K562 (cell line): ENCODE results near the gene CHCHD6. TPM values are rescaled to one million over a fixed set of nuclear protein-coding genes. Genes with fewer than 3 reads are reported as not detected.

Experiments used
- ATAC-seq: fragments of 200-7000 bp; cut with Tn5 transposase; 3 replicates; pipeline ENCODE4 v1.9.1; 2020; ENCODE audit warnings: moderate library complexity
- BruUV-seq: library from RNA; stranded (reverse); fragments of 400-500 nt; replicated peaks from 2 replicates; lab custom pipeline; 2021; lab: Mats Ljungman, UMichigan
- CTCF ChIA-PET: fragments of 300-600 bp; formaldehyde crosslinking; extraction: SDS; loops from one replicate; lab custom pipeline; 2021; ENCODE audit warnings: low intra/inter-chr PET ratio; lab: Yijun Ruan, JAX
- POLR2A ChIA-PET: fragments of 300-600, 350-650 bp; sonication (Branson Sonifier 250); formaldehyde crosslinking; extraction: SDS; loops from one replicate; lab custom pipeline; 2021; ENCODE audit warnings: antibody characterized with exemption, inconsistent platforms; lab: Yijun Ruan, JAX
- DNase-seq, 4 experiments: peaks; one replicate each; pipeline versions ENCODE4 v3.0.0 to v3.0.0-alpha.2; 2011 to 2018; ENCODE audit warnings: low spot score in 3 of 4, mixed read lengths in 3 of 4; ENCODE audit errors: extremely low read depth in 1 of 4
- FAIRE-seq: peaks from 2 replicates; lab custom pipeline; 2011; peaks lifted over from hg19 to GRCh38; lab: Jason Lieb, UNC
- H2AFZ ChIP-seq: 2 replicates; pipeline ENCODE4 v1.6.0; 2011; ENCODE audit warnings: low read depth, low read length, control low read depth, inconsistent platforms
- H3K27ac ChIP-seq: fragments of 200-600 bp; 3 replicates; pipeline ENCODE4 v1.8.0; 2011; ENCODE audit warnings: low read depth, mild to moderate bottlenecking, control low read depth, inconsistent platforms, low read length, moderate library complexity, mixed read lengths; ENCODE audit errors: extremely low read depth
- H3K27me3 ChIP-seq, 2 experiments: fragments of 300-600 bp in 1 of 2; 2 replicates in 1 of 2; 3 replicates in 1 of 2; pipeline versions ENCODE4 v1.6.0 to v1.8.0; 2011; ENCODE audit warnings: inconsistent platforms in 2 of 2, low read length in 2 of 2, mild to moderate bottlenecking in 1 of 2, mixed read lengths in 1 of 2, moderate library complexity in 1 of 2; ENCODE audit not compliant: control insufficient read depth in 2 of 2, insufficient read depth in 2 of 2
- H3K36me3 ChIP-seq: fragments of 300-600 bp; 3 replicates; pipeline ENCODE4 v1.8.0; 2011; ENCODE audit warnings: mild to moderate bottlenecking, low read length, inconsistent platforms; ENCODE audit not compliant: control insufficient read depth, insufficient read depth
- H3K4me1 ChIP-seq, 2 experiments: fragments of 200-600 bp in 1 of 2; replicated peaks in 1 of 2; 2 replicates in 1 of 2; 3 replicates in 1 of 2; pipeline versions ENCODE4 v1.5.1 to v1.8.0; 2011; ENCODE audit warnings: inconsistent platforms in 2 of 2, low read length in 2 of 2, mild to moderate bottlenecking in 1 of 2, mixed read lengths in 1 of 2, moderate library complexity in 1 of 2; ENCODE audit not compliant: control insufficient read depth in 2 of 2, insufficient read depth in 2 of 2
- H3K4me2 ChIP-seq: 2 replicates; pipeline ENCODE4 v1.6.1; 2011; ENCODE audit warnings: low read length, control low read depth, inconsistent platforms, mixed read lengths; ENCODE audit not compliant: insufficient read depth
- H3K4me3 ChIP-seq: fragments of 200-600 bp; sonication (generic), shearing (Covaris generic); 2 replicates; pipeline ENCODE4 v1.5.1; 2016; ENCODE audit warnings: control low read depth, inconsistent platforms
- H3K79me2 ChIP-seq: fragments of 200-600 bp; 3 replicates; pipeline ENCODE4 v1.8.0; 2011; ENCODE audit warnings: low read length, inconsistent platforms; ENCODE audit not compliant: control insufficient read depth, insufficient read depth
- H3K9ac ChIP-seq, 2 experiments: 2 replicates each; pipeline versions ENCODE4 v1.6.0 to v1.6.1; 2011; ENCODE audit warnings: low read depth in 2 of 2, low read length in 2 of 2, control low read depth in 1 of 2, inconsistent platforms in 1 of 2, mild to moderate bottlenecking in 1 of 2, mixed read lengths in 1 of 2; ENCODE audit not compliant: insufficient read depth in 1 of 2
- H3K9me1 ChIP-seq: one replicate; pipeline ENCODE4 v1.6.0; 2011; ENCODE audit warnings: inconsistent platforms, mild to moderate bottlenecking, low read length, moderate library complexity; ENCODE audit not compliant: control insufficient read depth, insufficient read depth
- H3K9me3 ChIP-seq: replicated peaks from 2 replicates; pipeline ENCODE4 v1.5.1; 2011; ENCODE audit warnings: low read depth, low read length, inconsistent platforms; ENCODE audit not compliant: control insufficient read depth, insufficient read depth
- H4K20me1 ChIP-seq: replicated peaks from 2 replicates; pipeline ENCODE4 v1.6.1; 2011; ENCODE audit warnings: low read length, inconsistent platforms, mixed read lengths; ENCODE audit not compliant: control insufficient read depth, insufficient read depth
- ATF4 ChIP-seq: fragments of 450-650 bp; formaldehyde crosslinking; IDR thresholded peaks from 2 replicates; pipeline ENCODE4 v1.4.0; 2022; ENCODE audit warnings: mild to moderate bottlenecking, moderate library complexity
- GABPA ChIP-seq: fragments of 200-800 bp; sonication (Bioruptor generic); conservative IDR thresholded peaks from 2 replicates; pipeline ENCODE4 v1.6.1; 2016; ENCODE audit warnings: low read depth, missing genetic modification characterization, missing compliant biosample characterization
- HCFC1 ChIP-seq: IDR thresholded peaks from 2 replicates; pipeline ENCODE4 v1.6.1; 2012; ENCODE audit warnings: low read depth, low read length, improper control_type of control experiment
- HNRNPL ChIP-seq: fragments of 200-400 bp; formaldehyde crosslinking; IDR thresholded peaks from 2 replicates; pipeline ENCODE4 v1.6.1; 2017; ENCODE audit warnings: low read depth, mild to moderate bottlenecking, low read length
- MGA ChIP-seq: fragments of 450-650 bp; IDR thresholded peaks from 2 replicates; pipeline ENCODE4 v1.6.1; 2016; ENCODE audit warnings: mild to moderate bottlenecking, moderate library complexity
- NR3C1 ChIP-seq: sonication (generic); formaldehyde crosslinking; IDR thresholded peaks from 2 replicates; pipeline ENCODE4 v1.8.1; 2022; ENCODE audit warnings: missing genetic modification reagents
- SLC30A9 ChIP-seq: fragments of 250-450 bp; sonication (Bioruptor Pico); IDR thresholded peaks from 2 replicates; pipeline ENCODE4 v1.8.0; 2022; ENCODE audit warnings: mild to moderate bottlenecking, moderate library complexity
- ZNF449 ChIP-seq: fragments of 250-450 bp; sonication (Bioruptor Pico); IDR thresholded peaks from 2 replicates; pipeline ENCODE4 v1.8.0; 2022; ENCODE audit warnings: moderate library complexity, mild to moderate bottlenecking, inconsistent platforms
- WGBS: fragments of 100-300 bp; shearing (Covaris generic); methylation state at CpG from one replicate; pipeline ENCODE4 v1.1.6; 2016; ENCODE audit warnings: low coverage, mixed read lengths; ENCODE audit not compliant: insufficient coverage; ENCODE audit errors: missing lambda C conversion rate; 5-methylcytosine and 5-hydroxymethylcytosine counted together
- in situ Hi-C: fragments of 300-500 bp; cut with MboI; formaldehyde crosslinking; loops from 4 replicates; pipeline ENCODE4 v1.15.0; 2018; ENCODE audit warnings: inconsistent platforms, mixed read lengths
- intact Hi-C: fragments of 100-400 bp; cut with micrococcal nuclease; formaldehyde crosslinking; loops from 2 replicates; pipeline ENCODE4 v1.14.2; 2022
- polyA plus RNA-seq, 8 experiments: library from polyadenylated mRNA; depleted of rRNA in 4 of 8; stranded (reverse) in 5 of 8; unstranded in 3 of 8; fragments of >200 nt; fragmentation: Nextera tagmentation in 2 of 8; fragmentation: Illumina TruSeq in 1 of 8; extraction: Ambion mirVana in 2 of 8; extraction: Trizol in 1 of 8; gene quantifications; 2 replicates each; pipeline versions ENCODE4 v1.2.1 to v1.2.3, GENCODE V29; 2011 to 2014; ENCODE audit warnings: inconsistent platforms in 1 of 8, missing spikeins in 1 of 8
- total RNA-seq, 7 experiments: library from RNA; depleted of rRNA in 6 of 7; stranded (reverse); fragments of >200 nt in 6 of 7; fragmentation: Illumina TruSeq in 2 of 7; extraction: Trizol in 2 of 7; gene quantifications; 2 replicates each; pipeline versions ENCODE4 v1.2.1 to v1.2.3, GENCODE V29; 2011 to 2021; ENCODE audit warnings: low replicate concordance in 1 of 7

Gene CHCHD6
- total and polyA plus RNA-seq, 9 of the 15 experiments (the other 6 are each of a cell fraction or from before 2014, with no cell fraction given), result 4.6 to 18.6 (median 10.9) TPM

GRCh38 chr3:126714276-126714900 lies 10.3 kb downstream of the CHCHD6 start:
- Histone ChIP-seq H3K4me3 (no peak overlapping the region), H3K4me2 (no peak overlapping the region), H3K4me1 (no peaks in the 10 kb centered on the region; a peak in 1 of 5 replicates), H3K27me3 (no peaks in the 10 kb centered on the region), H3K27ac (no peak overlapping the region), H3K79me2 (peaks cover 6% of the 10 kb centered on the region; the same call in 2 of the 3 replicates), H3K36me3 (no peaks in the 10 kb centered on the region), H2AFZ (no peak overlapping the region), H3K9me1 (no peaks in the 10 kb centered on the region), H3K9me3 (no peaks in the 10 kb centered on the region), H4K20me1 (peaks cover 13% of the 10 kb centered on the region; the same call in 1 of the 2 replicates), H3K9ac (no peak overlapping the region)
- DNase-seq (no peak), ATAC-seq (no peak), FAIRE-seq (no peak)
- 62% methylated on average over 8 of the region's 14 CpGs for WGBS
- ChIA-PET CTCF (no interaction called here), POLR2A (no interaction called here)
- in situ Hi-C loops (no loop called here), intact Hi-C loops (no loop called here)
- BruUV-seq, result no TSS peak
- TF ChIP-seq HCFC1 (no peak), GABPA (tag) (no peak), ZNF449 (CRISPR knock-in tag) (no peak), ATF4 (CRISPR knock-in tag) (no peak), MGA (no peak), HNRNPL (no peak), NR3C1 (CRISPR knock-in tag) (no peak), SLC30A9 (CRISPR knock-in tag) (no peak)
